HL-60/S4 treated with retinoic acid at 250 ng/mL for 4 days and 3 days (cell line): ENCODE data around the gene AHSG.
"Not testable (repeated sequence)": the region's sequence is repeated elsewhere in the genome, so short reads cannot be mapped to it uniquely, and the experiment has no call there.

Source experiments
- in situ Hi-C: fragments of 300-500 bp; cut with MboI; formaldehyde crosslinking; loops from 2 replicates; pipeline ENCODE4 v1.7.0; 2022; ENCODE audit warnings: low sequenced_read_pairs

AHSG gene

DNA sequence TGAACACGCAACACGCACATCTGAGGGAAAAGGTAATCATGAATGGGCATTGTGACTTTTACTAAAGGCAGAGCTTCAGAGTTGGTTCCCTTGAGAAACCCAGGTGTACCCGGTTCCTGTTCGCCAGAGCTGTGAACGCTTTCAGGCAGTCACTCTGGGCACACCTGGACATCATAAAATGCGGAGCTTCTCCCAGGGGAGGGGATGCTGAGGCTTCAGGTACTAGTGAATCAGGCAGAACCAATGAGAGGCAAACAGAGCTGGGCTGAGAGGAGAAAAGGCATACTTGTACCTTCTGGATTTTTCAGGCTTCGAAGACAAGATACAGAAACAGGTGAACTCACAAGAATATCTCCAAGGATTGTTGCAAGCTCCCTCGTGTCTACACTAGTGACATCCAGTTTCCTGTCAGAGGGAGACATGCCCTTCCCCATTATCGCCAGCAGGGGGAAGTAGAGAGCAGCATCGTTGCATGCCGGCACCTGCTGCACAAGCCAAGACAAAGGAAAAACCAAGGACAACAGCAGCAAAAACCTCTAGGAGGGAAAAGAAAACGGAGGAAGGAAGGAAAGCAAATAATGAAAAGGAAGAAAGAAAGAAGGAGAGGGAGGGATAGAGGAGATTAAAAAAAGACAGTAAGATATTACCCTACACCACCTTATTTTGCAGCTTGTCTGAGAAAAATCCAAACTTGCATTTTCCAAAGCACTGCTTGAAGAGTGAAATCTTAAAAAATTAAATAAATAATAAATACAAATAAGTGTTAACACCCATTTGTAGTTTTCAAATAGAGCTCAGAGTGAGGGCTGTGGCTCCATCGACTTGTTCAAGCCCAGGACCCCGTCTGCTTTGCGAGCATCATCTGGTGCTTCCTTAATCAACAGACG lies 2.0 kb downstream of the AHSG start:
- in situ Hi-C loops, result loop anchor here (25.0 kb wide), 2 partner anchors 197 to 547 kb away; partner anchors contain the start of gene RFC4

- in situ Hi-C loops, result loop anchor here (25.0 kb wide), 2 partner anchors 196 to 546 kb away; partner anchors contain the start of gene RFC4
Observed at GRCh38 chr3:186616299-186616617, 3.4 kb downstream of the AHSG start.

DNA sequence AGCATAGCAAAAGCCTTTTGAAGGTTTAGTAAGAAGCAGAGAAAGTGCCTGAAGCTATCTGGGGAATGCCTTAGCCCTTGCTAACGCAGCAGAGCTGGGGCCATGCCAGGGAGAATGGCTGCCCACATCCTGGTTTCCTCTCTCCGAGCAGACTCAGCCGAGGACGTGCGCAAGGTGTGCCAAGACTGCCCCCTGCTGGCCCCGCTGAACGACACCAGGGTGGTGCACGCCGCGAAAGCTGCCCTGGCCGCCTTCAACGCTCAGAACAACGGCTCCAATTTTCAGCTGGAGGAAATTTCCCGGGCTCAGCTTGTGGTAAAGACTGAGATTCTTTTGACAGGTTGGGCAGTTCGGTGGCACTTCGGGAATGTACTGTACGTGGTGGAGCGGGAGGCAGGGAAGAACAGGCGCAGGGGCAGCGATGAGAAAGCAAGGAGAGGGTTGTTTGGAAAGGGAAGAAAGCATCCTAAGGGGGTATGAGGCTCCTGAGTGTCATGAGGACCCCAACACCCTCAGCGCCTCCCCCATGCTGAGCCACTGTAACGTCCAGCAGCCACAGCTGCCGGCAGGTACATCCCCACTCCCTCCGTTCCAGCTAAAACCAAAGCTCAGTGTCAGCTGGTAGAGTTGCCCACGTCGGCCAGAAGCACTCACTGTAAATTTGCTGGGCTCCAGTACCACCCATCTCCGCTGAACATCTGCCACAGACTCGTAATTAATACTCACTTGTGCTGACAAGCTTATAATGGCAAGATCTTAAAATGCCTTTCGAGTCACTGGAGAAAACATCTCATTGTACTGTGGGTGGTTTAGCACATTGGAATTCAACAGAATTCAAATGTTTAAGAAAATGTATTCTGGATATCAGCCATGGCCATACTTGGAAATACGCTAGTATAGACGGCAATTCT lies 4.4 kb downstream of the AHSG start:
- in situ Hi-C loops, result loop anchor here (25.0 kb wide), 2 partner anchors 195 to 545 kb away; partner anchors contain the start of gene RFC4

DNA sequence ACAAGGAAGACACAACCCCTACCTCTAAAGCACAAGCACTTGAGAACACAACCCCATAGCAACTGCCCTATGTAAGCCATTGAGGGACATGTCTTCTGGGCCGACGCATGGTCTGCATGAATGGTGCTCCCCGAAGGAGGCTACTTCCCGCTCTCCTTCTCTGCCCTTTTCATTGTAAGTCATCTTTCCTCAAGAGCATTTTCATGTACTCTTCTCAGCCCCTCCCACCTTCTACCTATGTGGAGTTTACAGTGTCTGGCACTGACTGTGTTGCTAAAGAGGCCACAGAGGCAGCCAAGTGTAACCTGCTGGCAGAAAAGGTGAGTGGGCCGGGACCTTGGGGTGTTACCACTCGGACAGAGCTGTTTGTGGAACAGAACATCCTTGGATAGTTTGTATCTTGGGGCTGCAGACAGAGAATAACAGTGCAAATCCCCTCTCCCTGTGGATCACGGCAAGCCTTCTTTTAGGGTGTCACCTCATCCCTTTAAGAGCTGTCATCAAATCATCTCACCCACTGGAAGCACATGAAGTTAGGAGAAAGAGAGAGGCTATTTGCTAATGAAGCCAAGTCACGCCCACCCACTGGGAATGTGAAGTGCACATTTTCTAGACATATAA lies 5.6 kb downstream of the AHSG start:
- in situ Hi-C loops, result loop anchor here (25.0 kb wide), 2 partner anchors 194 to 544 kb away; partner anchors contain the start of gene RFC4

GRCh38 chr3:186619787-186620212 lies 6.9 kb downstream of the AHSG start:
- in situ Hi-C loops, result loop anchor here (25.0 kb wide), 2 partner anchors 193 to 543 kb away; partner anchors contain the start of gene RFC4

DNA sequence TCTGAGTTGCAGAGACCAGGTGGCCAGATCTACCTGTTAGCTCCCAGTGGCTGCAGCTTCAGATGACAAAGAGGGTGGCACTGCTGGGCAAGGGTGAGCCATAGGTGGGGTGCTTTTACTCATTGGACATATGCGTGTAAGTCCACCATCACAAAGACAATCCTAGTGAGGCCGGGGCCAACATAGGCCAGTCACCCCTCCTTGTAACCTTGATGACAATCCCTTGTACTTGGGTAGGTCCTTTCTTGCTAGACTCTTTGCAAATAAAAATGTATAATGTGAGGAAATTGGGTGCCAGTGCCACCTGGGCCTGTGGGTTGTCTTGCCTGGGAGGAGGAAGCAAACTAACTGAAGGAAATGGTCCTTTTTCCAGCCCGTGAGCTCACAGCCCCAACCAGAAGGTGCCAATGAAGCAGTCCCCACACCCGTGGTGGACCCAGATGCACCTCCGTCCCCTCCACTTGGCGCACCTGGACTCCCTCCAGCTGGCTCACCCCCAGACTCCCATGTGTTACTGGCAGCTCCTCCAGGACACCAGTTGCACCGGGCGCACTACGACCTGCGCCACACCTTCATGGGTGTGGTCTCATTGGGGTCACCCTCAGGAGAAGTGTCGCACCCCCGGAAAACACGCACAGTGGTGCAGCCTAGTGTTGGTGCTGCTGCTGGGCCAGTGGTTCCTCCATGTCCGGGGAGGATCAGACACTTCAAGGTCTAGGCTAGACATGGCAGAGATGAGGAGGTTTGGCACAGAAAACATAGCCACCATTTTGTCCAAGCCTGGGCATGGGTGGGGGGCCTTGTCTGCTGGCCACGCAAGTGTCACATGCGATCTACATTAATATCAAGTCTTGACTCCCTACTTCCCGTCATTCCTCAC lies 7.6 kb downstream of the AHSG start:
- in situ Hi-C loops, result loop anchor here (25.0 kb wide), 2 partner anchors 192 to 542 kb away; partner anchors contain the start of gene RFC4

GRCh38 chr3:186621894-186622650 lies 9.2 kb downstream of the AHSG start:
- in situ Hi-C loops, result loop anchor here (25.0 kb wide), 2 partner anchors 190 to 540 kb away; partner anchors contain the start of gene RFC4

GRCh38 chr3:186622651-186623310 lies 9.9 kb downstream of the AHSG start:
- in situ Hi-C loops, result loop anchor here (25.0 kb wide), 2 partner anchors 190 to 540 kb away; partner anchors contain the start of gene RFC4

DNA sequence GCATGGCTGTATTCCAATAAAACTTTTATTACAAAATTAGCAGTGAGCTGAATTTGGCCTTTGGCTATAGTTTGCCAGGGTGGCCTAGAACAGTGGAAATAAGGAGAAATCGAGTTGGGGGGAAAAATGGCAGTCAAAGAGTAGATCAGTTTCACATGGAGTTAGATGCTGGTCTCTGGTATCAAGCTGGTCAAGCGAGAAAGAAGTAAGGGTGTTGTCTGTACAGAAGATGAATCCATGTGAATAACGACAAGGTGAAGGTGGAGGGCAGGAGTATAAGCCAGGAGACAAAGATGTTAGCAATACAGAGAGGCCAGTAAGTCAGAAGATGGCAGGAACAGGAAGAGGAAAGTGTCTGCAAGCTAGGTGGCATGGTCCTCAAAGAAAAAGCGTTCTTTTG lies 11.7 kb downstream of the AHSG start:
- in situ Hi-C loops, result loop anchor here (25.0 kb wide), 2 partner anchors 188 to 538 kb away; partner anchors contain the start of gene RFC4

GRCh38 chr3:186625600-186626042 lies 12.8 kb downstream of the AHSG start:
- in situ Hi-C loops, result no loop called here

GRCh38 chr3:186626254-186626847 lies 13.5 kb downstream of the AHSG start:
- in situ Hi-C loops, result no loop called here

GRCh38 chr3:186627852-186628414 lies 15.1 kb downstream of the AHSG start:
- in situ Hi-C loops, result no loop called here

DNA sequence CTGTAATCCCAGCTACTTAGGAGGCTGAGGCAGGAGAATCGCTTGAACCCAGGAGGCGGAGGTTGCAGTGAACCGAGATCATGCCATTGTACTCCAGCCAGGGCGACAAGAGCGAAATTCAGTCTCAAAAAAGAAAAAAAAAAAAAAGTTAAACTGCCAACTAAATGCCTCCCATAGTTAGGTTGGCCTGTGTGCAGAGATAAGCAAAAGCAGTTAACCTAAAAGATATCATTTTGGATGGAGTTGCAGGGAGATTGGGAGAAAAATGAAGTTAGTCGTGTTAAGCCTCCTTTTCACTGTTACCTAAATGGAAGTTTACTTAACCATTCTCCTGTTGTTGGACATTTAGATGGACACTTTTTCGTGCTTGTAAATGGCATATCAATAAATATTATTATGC lies 15.9 kb downstream of the AHSG start:
- in situ Hi-C loops, result no loop called here

- in situ Hi-C loops, result no loop called here
Observed at GRCh38 chr3:186630950-186631641, 18.2 kb downstream of the AHSG start.

- in situ Hi-C loops, result no loop called here
Observed at GRCh38 chr3:186633481-186633880, 20.6 kb downstream of the AHSG start.

DNA sequence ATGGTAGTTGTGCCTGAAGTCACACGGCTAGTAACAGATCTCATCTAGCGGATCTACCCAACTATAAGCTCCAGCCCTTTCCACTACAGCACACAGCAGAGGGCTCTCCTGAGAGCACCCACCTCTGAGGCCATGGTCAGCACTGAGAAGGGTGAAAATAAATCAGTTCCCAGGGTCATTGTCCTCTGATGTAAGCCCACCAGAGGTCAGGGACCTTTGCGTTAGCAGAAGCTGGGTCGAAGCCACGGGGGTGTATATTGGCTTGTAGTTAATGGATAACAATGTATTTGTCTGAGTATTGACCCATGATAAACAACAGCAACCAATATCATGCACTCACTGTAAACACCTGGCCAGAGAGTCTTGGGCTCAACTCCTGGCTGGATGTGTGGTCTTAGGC lies 21.3 kb downstream of the AHSG start:
- in situ Hi-C loops, result not testable (repeated sequence)

- in situ Hi-C loops, result no loop called here
Observed at GRCh38 chr3:186635532-186635931, 22.7 kb downstream of the AHSG start.
